Testis (tissue), 3 donors: Measurements from ENCODE around the gene NRXN3. TPM values are rescaled to one million over a fixed set of nuclear protein-coding genes. Genes with fewer than 3 reads are reported as not detected.

ENCODE experiments used
- DNase-seq: peaks from one replicate; pipeline ENCODE4 v3.0.0-alpha.2; 2019
- H3K27ac ChIP-seq, 2 donors: fragments of 200-600 bp; sonication (generic); one replicate each; pipeline ENCODE4 v1.5.1; 2019
- H3K27me3 ChIP-seq: fragments of 200-600 bp; sonication (generic); one replicate; pipeline ENCODE4 v1.5.1; 2019
- H3K36me3 ChIP-seq: fragments of 200-600 bp; sonication (generic); one replicate; pipeline ENCODE4 v1.5.1; 2017; ENCODE audit warnings: low read depth; ENCODE audit errors: missing control alignments
- H3K4me1 ChIP-seq: fragments of 200-600 bp; sonication (generic); one replicate; pipeline ENCODE4 v1.5.1; 2019
- H3K4me3 ChIP-seq, 2 donors: fragments of 200-600 bp; sonication (generic); one replicate each; pipeline ENCODE4 v1.5.1; 2017 to 2019
- H3K9me3 ChIP-seq: fragments of 200-600 bp; sonication (generic); one replicate; pipeline ENCODE4 v1.5.1; 2017
- CTCF ChIP-seq, 3 experiments: fragments of 450-650 bp in 2 of 3; fragments of 200-600 bp in 1 of 3; sonication (generic) in 1 of 3; IDR thresholded peaks; one replicate each; pipeline ENCODE4 v1.5.1; 2016 to 2019; ENCODE audit warnings: antibody characterized with exemption in 3 of 3, mild to moderate bottlenecking in 2 of 3, moderate library complexity in 1 of 3
- POLR2A ChIP-seq: fragments of 450-650 bp; IDR thresholded peaks from one replicate; pipeline ENCODE4 v1.6.1; 2017; ENCODE audit warnings: antibody characterized with exemption, mild to moderate bottlenecking, moderate library complexity
- WGBS, 2 donors: methylation state at CpG; one replicate each; pipeline ENCODE4 v1.1.5; 2018; 5-methylcytosine and 5-hydroxymethylcytosine counted together
- intact Hi-C: fragments of 100-400 bp; cut with DNase I; formaldehyde crosslinking; loops from one replicate; pipeline ENCODE4 v1.15.1; 2023; ENCODE audit warnings: low total_unique reads
- polyA plus RNA-seq: library from polyadenylated mRNA; stranded (reverse); fragments of 350-450 nt; fragmentation: Illumina TruSeq; extraction: RNeasy Lipid Tissue Mini Kit (QIAGEN cat#74804); gene quantifications from one replicate; pipeline ENCODE4 v1.2.3, GENCODE V29; 2014; ENCODE audit warnings: low read depth, low replicate concordance; ENCODE audit not compliant: insufficient read depth
- total RNA-seq, 2 donors: library from RNA; depleted of rRNA; stranded (reverse); fragments of >200 nt; gene quantifications; one replicate each; pipeline ENCODE4 v1.2.3, GENCODE V29; 2016

The NRXN3 gene
- total and polyA plus RNA-seq, 3 donors from 2014 or later: 3.5 to 8.0 (median 3.9) TPM

GRCh38 chr14:79468486-79468885 is 1298.3 kb downstream of the NRXN3 start:
- intact Hi-C loops: no loop called here
- WGBS, 2 donors: 95 to 99% methylated on average over 3 of the region's 3 CpGs
- H3K27ac ChIP-seq: no peak overlapping the region
- DNase-seq: no peak
- no peaks in the 10 kb centered on the region for H3K9me3 ChIP-seq
- no peak overlapping the region for H3K4me3 ChIP-seq
- TF ChIP-seq POLR2A (no peak), CTCF (IDR thresholded peaks at IDR 0.05) (no peak)
- H3K4me1 ChIP-seq: no peaks in the 10 kb centered on the region
- no peaks in the 10 kb centered on the region for H3K36me3 ChIP-seq
- no peaks in the 10 kb centered on the region for H3K27me3 ChIP-seq

- no peaks in the 10 kb centered on the region for H3K4me1 ChIP-seq
- no peaks in the 10 kb centered on the region for H3K27me3 ChIP-seq
- DNase-seq: no peak
- no peaks in the 10 kb centered on the region for H3K9me3 ChIP-seq
- intact Hi-C loops: no loop called here
- H3K36me3 ChIP-seq: no peaks in the 10 kb centered on the region
- WGBS, 2 donors: 63 to 69% methylated on average over 5 of the region's 5 CpGs
- H3K27ac ChIP-seq: no peak overlapping the region
- TF ChIP-seq POLR2A (no peak), CTCF (IDR thresholded peaks at IDR 0.05) (no peak)
- H3K4me3 ChIP-seq: no peak overlapping the region
These were observed 1303.5 kb downstream of the NRXN3 start for GRCh38 chr14:79473651-79474050.

GRCh38 chr14:79475887-79476532 is 1305.8 kb downstream of the NRXN3 start:
- no peak for TF ChIP-seq CTCF (IDR thresholded peaks at IDR 0.05)
- no peak for TF ChIP-seq POLR2A
- Histone ChIP-seq H3K4me1 (no peaks in the 10 kb centered on the region), H3K27ac (no peak overlapping the region), H3K9me3 (no peaks in the 10 kb centered on the region), H3K4me3 (no peak overlapping the region), H3K36me3 (no peaks in the 10 kb centered on the region), H3K27me3 (no peaks in the 10 kb centered on the region)
- intact Hi-C loops: no loop called here
- no peak for DNase-seq
- 77 to 81% methylated on average over 6 of the region's 6 CpGs for WGBS, 2 donors

GRCh38 chr14:79476552-79476951 is 1306.4 kb downstream of the NRXN3 start:
- intact Hi-C loops: no loop called here
- Histone ChIP-seq H3K9me3 (no peaks in the 10 kb centered on the region), H3K36me3 (no peaks in the 10 kb centered on the region), H3K4me3 (no peak overlapping the region), H3K27me3 (no peaks in the 10 kb centered on the region), H3K27ac (no peak overlapping the region), H3K4me1 (no peaks in the 10 kb centered on the region)
- WGBS, 2 donors: 91 to 98% methylated on average over 2 of the region's 2 CpGs
- TF ChIP-seq CTCF (IDR thresholded peaks at IDR 0.05): no peak
- TF ChIP-seq POLR2A: no peak
- DNase-seq: no peak

- Histone ChIP-seq H3K36me3 (no peaks in the 10 kb centered on the region), H3K27ac (no peak overlapping the region), H3K4me3 (no peak overlapping the region), H3K4me1 (no peaks in the 10 kb centered on the region), H3K9me3 (no peaks in the 10 kb centered on the region), H3K27me3 (no peaks in the 10 kb centered on the region)
- no peak for DNase-seq
- 84 to 86% methylated on average over 5 of the region's 5 CpGs for WGBS, 2 donors
- no peak for TF ChIP-seq CTCF (IDR thresholded peaks at IDR 0.05)
- no peak for TF ChIP-seq POLR2A
- intact Hi-C loops: no loop called here
These were observed 1310.0 kb downstream of the NRXN3 start for GRCh38 chr14:79480212-79480611.
